VCaP (cell line): ENCODE data around the gene DOCK4.

Experiments used
- H3K27ac ChIP-seq: fragments of 450-650 bp; 2 replicates; pipeline ENCODE4 v1.5.1; 2017
- TF ChIP-seq, protein P1 (sequence below): fragments of 450-650 bp; conservative IDR thresholded peaks from 2 replicates; pipeline ENCODE4 v1.5.1; 2017; ENCODE audit warnings: mild to moderate bottlenecking, moderate library complexity

DOCK4 gene

DNA sequence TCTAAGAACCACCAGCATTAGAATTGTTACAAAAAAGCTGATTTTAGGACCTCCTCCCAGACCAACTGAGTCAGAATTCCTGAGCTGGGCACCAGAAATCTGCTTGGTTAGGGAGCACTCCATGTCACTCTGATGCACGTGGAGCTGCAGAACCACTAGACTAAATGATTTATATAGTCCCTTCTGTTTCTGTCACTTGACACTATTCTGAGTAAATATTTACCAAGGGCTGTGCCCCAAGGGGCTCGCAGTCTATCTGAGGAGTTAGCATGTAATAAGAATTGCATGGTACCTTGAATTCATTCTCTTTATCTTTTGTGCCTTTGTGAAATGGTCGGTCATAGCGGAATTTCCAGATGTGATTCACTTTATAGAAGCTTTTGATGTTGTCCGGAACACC, 447.9 kb downstream of the DOCK4 start:
- H3K27ac ChIP-seq, result no peak overlapping the region
- TF ChIP-seq, protein P1, sequence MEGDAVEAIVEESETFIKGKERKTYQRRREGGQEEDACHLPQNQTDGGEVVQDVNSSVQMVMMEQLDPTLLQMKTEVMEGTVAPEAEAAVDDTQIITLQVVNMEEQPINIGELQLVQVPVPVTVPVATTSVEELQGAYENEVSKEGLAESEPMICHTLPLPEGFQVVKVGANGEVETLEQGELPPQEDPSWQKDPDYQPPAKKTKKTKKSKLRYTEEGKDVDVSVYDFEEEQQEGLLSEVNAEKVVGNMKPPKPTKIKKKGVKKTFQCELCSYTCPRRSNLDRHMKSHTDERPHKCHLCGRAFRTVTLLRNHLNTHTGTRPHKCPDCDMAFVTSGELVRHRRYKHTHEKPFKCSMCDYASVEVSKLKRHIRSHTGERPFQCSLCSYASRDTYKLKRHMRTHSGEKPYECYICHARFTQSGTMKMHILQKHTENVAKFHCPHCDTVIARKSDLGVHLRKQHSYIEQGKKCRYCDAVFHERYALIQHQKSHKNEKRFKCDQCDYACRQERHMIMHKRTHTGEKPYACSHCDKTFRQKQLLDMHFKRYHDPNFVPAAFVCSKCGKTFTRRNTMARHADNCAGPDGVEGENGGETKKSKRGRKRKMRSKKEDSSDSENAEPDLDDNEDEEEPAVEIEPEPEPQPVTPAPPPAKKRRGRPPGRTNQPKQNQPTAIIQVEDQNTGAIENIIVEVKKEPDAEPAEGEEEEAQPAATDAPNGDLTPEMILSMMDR, result no peak

DNA sequence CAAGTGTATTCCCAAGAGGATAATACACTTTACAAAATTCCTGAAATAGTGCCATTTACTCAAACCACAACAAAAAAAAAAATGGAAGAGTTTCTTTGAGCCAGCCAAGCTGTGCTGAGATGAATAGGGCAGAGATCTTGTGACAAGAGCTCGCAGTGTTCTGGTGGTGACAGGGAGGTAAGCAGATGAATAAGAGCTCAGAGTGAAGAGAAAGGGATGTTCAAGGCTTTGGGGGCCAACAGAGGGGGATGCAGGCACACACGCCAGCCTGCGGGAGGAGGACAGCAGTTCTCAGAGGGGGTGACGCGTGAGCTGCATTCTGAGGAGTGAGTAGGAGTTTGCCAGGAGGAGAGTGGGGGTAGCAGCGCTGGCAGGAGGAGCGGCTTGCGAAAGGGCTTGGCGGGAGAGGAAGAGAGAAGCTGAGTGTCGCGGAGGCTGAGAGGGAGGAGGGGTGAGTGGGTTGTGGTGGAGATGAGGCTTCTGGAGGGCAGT, 449.5 kb downstream of the DOCK4 start:
- TF ChIP-seq, protein P1, result no peak

DNA sequence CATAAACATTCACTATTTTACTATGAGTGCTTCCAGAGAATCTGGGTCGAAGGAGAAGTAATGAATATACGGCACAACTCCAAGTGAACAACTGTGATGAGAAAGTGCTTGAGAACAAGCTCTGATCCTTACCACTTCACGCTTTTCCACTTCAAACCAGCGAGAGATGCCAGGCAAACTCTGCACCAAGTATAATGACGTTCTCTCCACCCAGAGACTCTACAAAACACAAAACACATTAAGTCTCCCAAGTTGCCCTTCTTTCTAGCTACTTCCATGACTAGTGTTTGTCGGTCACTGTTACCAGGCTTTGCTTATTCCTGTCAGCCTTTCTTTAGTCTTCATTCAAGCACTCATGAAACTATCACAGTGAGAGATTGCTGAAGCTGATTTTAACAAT, 450.8 kb downstream of the DOCK4 start:
- TF ChIP-seq, protein P1, result no peak

More for the DNA sequence above, 449.5 kb downstream of the DOCK4 start:
- H3K27ac ChIP-seq, result no peak overlapping the region

DNA sequence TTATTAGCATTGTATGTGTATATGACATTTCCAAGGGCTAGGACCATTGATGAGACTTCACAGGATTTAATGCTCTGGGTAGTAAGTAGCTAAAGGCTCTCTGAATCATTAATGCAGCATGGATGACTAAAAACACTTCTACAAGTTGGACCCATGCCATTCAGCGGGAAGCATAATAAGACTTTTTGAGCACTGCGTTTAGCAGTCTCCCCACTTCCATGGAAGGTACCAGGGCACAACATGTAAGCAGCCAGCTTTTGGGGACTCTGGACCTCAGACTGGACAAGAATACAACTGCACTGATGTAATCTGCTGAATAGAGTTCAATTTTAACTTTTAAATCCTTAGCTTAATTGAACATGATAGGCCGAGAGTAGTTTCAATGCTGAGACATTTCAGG, 452.2 kb downstream of the DOCK4 start:
- TF ChIP-seq, protein P1, result no peak
- H3K27ac ChIP-seq, result peak overlapping the region; percentile 7; the same call in 1 of the 2 replicates

More for the DNA sequence above, 450.8 kb downstream of the DOCK4 start:
- no peak overlapping the region for H3K27ac ChIP-seq

DNA sequence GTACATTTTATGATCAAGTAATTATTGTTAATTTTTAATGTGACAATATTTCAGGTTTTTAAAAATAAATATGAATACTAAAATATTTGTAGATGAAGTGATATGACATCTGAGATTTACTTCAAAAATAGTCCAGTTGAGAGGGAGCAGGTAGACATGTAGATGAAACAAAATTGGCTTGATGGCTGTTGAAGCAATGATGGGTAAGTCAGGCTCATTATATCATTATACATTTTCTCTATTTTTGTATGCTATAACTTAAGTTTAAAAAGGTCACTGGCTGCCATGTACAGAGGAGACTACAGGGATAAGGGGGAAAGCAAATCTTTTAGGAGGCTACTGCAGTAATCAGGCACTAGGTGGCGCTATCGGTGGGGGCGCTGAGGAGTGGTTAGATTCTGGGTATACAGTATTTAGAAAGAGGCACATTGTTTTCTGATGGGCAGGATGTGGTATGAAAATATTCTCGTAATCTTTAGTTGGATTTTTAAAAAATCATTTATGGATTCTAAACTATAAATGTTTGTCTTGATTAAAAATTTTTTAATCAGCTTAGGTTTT, 454.1 kb downstream of the DOCK4 start:
- TF ChIP-seq, protein P1, result peak; percentile 93
- peak overlapping the region; percentile 91 for H3K27ac ChIP-seq

DNA sequence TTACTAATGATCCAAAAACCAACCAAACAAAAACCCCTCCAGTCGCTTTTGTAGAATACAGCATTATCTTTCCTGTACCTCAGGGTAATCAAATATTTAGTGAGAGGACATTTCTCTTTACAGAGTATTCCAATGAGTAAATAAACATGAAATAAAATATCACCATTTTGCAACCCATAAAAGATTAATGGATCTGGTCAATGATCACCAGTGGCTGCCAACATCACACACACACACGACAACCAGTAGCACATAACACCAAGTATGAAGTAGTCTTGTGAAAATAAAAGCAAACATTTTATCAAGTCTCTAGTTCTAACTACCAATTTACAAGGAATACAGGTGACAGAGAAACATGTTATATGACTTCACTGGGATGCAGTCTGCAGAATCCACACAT, 455.3 kb downstream of the DOCK4 start:
- TF ChIP-seq, protein P1, result no peak

DNA sequence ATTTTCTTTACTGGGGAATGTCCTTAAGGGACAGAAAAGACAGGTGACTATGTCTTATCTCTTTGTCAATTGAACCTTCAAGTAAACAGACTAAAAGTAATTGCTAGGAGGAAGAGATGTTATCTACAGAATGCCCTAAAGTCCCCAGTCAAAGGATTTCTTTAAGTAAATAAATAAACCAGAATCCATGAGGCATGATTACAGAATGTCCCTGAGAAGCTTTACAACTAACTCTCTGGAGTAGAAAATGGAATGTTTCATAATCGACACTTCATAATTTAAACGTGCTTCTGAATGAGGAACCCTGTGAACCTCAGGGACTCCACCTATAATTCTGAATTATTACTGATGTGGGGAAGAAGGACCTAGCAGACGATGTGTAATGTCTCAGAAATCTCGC, 456.0 kb downstream of the DOCK4 start:
- H3K27ac ChIP-seq, result peak overlapping the region; percentile 91
- TF ChIP-seq, protein P1, result no peak

More for the DNA sequence above, 455.3 kb downstream of the DOCK4 start:
- H3K27ac ChIP-seq, result peak overlapping the region; percentile 91
